GM23338 (cell line): ENCODE results near the gene BCOR. TPM values are rescaled to one million over a fixed set of nuclear protein-coding genes. Genes with fewer than 3 reads are reported as not detected.

Experiments
- ATAC-seq: fragments of 200-7000 bp; cut with Tn5 transposase; 3 replicates; pipeline ENCODE4 v1.9.1; 2020
- DNase-seq: peaks from one replicate; pipeline ENCODE4 v3.0.0-alpha.2; 2015; ENCODE audit warnings: low spot score
- H2AFZ ChIP-seq: fragments of 200-600 bp; sonication (generic); 2 replicates; pipeline ENCODE4 v1.8.0; 2016; ENCODE audit warnings: antibody characterized with exemption, mild to moderate bottlenecking, moderate library complexity
- H3F3A ChIP-seq: fragments of 200-600 bp; sonication (generic); replicated peaks from 2 replicates; pipeline ENCODE4 v1.8.0; 2017; ENCODE audit warnings: antibody characterized with exemption, mixed run types, low read depth
- H3K27ac ChIP-seq: fragments of 200-600 bp; sonication (generic); 2 replicates; pipeline ENCODE4 v1.6.1; 2016; ENCODE audit warnings: low read depth
- H3K27me3 ChIP-seq: fragments of 200-600 bp; sonication (generic); 2 replicates; pipeline ENCODE4 v1.8.0; 2016; ENCODE audit warnings: mild to moderate bottlenecking, mixed run types, moderate library complexity; ENCODE audit not compliant: insufficient read depth
- H3K36me3 ChIP-seq: fragments of 200-600 bp; sonication (generic); 2 replicates; pipeline ENCODE4 v1.8.0; 2016; ENCODE audit warnings: mild to moderate bottlenecking; ENCODE audit not compliant: insufficient read depth
- H3K4me1 ChIP-seq: fragments of 200-600 bp; sonication (generic); 2 replicates; pipeline ENCODE4 v1.8.0; 2016; ENCODE audit warnings: mild to moderate bottlenecking, moderate library complexity; ENCODE audit not compliant: insufficient read depth
- H3K4me2 ChIP-seq: fragments of 200-600 bp; sonication (generic); 2 replicates; pipeline ENCODE4 v1.7.1; 2017; ENCODE audit warnings: mixed run types
- H3K4me3 ChIP-seq: fragments of 200-600 bp; sonication (generic); 2 replicates; pipeline ENCODE4 v1.6.1; 2016; ENCODE audit warnings: mixed run types
- H3K79me2 ChIP-seq: fragments of 200-600 bp; sonication (generic); replicated peaks from 2 replicates; pipeline ENCODE4 v1.8.0; 2017; ENCODE audit warnings: mild to moderate bottlenecking; ENCODE audit not compliant: insufficient read depth
- H3K9me2 ChIP-seq: fragments of 200-600 bp; sonication (generic); 2 replicates; pipeline ENCODE4 v1.8.0; 2017; ENCODE audit not compliant: insufficient read depth
- H4K20me1 ChIP-seq: fragments of 200-600 bp; sonication (generic); replicated peaks from 2 replicates; pipeline ENCODE4 v1.8.0; 2017; ENCODE audit warnings: mild to moderate bottlenecking; ENCODE audit not compliant: insufficient read depth
- H3K27ac Mint-ChIP-seq: 2 replicates; pipeline ENCODE4 v1.8.0; 2020; ENCODE audit warnings: inconsistent platforms, mild to moderate bottlenecking, moderate library complexity, mixed read lengths
- H3K27me3 Mint-ChIP-seq: 3 replicates; pipeline ENCODE4 v1.8.0; 2022; ENCODE audit warnings: low read depth, mild to moderate bottlenecking, moderate library complexity, mixed read lengths, inconsistent platforms; ENCODE audit not compliant: insufficient read depth, poor library complexity
- H3K36me3 Mint-ChIP-seq: 3 replicates; pipeline ENCODE4 v1.8.0; 2021; ENCODE audit warnings: low read depth, mild to moderate bottlenecking, inconsistent platforms, moderate library complexity, mixed read lengths
- H3K4me1 Mint-ChIP-seq: 3 replicates; pipeline ENCODE4 v1.8.0; 2020; ENCODE audit warnings: mild to moderate bottlenecking, inconsistent platforms, mixed read lengths
- H3K4me3 Mint-ChIP-seq: 3 replicates; pipeline ENCODE4 v1.8.0; 2021; ENCODE audit warnings: moderate library complexity, mild to moderate bottlenecking, inconsistent platforms, mixed read lengths
- H3K9me3 Mint-ChIP-seq: 3 replicates; pipeline ENCODE4 v1.8.0; 2020; ENCODE audit warnings: moderate library complexity, mild to moderate bottlenecking, inconsistent platforms, mixed read lengths
- CREB1 ChIP-seq: fragments of 250-450 bp; sonication (Bioruptor Pico); IDR thresholded peaks from 2 replicates; pipeline ENCODE4 v1.5.0; 2020; ENCODE audit warnings: low read depth, mild to moderate bottlenecking, moderate library complexity
- CTCF ChIP-seq, 2 experiments: fragments of 200-600 bp in 1 of 2; sonication (generic) in 1 of 2; conservative IDR thresholded peaks; 2 replicates each; pipeline versions ENCODE4 v1.5.1 to v1.6.1; 2016 to 2017; ENCODE audit warnings: antibody characterized with exemption in 2 of 2, low read depth in 2 of 2, mild to moderate bottlenecking in 2 of 2, moderate library complexity in 1 of 2
- ETS1 ChIP-seq: IDR thresholded peaks from 2 replicates; pipeline ENCODE4 v1.6.1; 2016; ENCODE audit warnings: antibody characterized with exemption
- EZH2 ChIP-seq: fragments of 200-600 bp; sonication (generic); IDR thresholded peaks from one replicate; pipeline ENCODE4 v1.8.0; 2017; ENCODE audit warnings: antibody characterized with exemption, mild to moderate bottlenecking, low read depth; ENCODE audit not compliant: unreplicated experiment
- EZH2phosphoT487 ChIP-seq: fragments of 200-600 bp; sonication (generic); IDR thresholded peaks from one replicate; pipeline ENCODE4 v1.8.1; 2018; ENCODE audit warnings: antibody characterized with exemption; ENCODE audit not compliant: unreplicated experiment
- JUNB ChIP-seq: IDR thresholded peaks from one replicate; pipeline ENCODE4 v1.6.1; 2016; ENCODE audit warnings: antibody characterized with exemption; ENCODE audit not compliant: unreplicated experiment
- NANOG ChIP-seq: IDR thresholded peaks from 2 replicates; pipeline ENCODE4 v1.6.1; 2016; ENCODE audit warnings: antibody characterized with exemption, borderline replicate concordance
- POLR2AphosphoS5 ChIP-seq: IDR thresholded peaks from 2 replicates; pipeline ENCODE4 v1.6.1; 2016; ENCODE audit warnings: antibody characterized with exemption, low read depth
- REST ChIP-seq: IDR thresholded peaks from one replicate; pipeline ENCODE4 v1.6.1; 2018; ENCODE audit warnings: antibody characterized with exemption; ENCODE audit not compliant: unreplicated experiment
- STAT1 ChIP-seq: IDR thresholded peaks from one replicate; pipeline ENCODE4 v1.6.1; 2016; ENCODE audit warnings: antibody characterized with exemption; ENCODE audit not compliant: unreplicated experiment
- ZNF114 ChIP-seq: fragments of 250-450 bp; sonication (Bioruptor Pico); IDR thresholded peaks from 2 replicates; pipeline ENCODE4 v1.5.0; 2020; ENCODE audit warnings: mild to moderate bottlenecking, moderate library complexity
- ZNF331 ChIP-seq: fragments of 250-450 bp; sonication (Bioruptor Pico); IDR thresholded peaks from 2 replicates; pipeline ENCODE4 v1.5.0; 2020; ENCODE audit warnings: low read depth, mild to moderate bottlenecking, moderate library complexity
- ZNF462 ChIP-seq: fragments of 250-450 bp; sonication (Bioruptor Pico); IDR thresholded peaks from 2 replicates; pipeline ENCODE4 v1.5.0; 2020; ENCODE audit warnings: mild to moderate bottlenecking, moderate library complexity
- polyA plus RNA-seq: library from polyadenylated mRNA; unstranded; fragments of >200 nt; fragmentation: Nextera tagmentation; extraction: Ambion mirVana; gene quantifications from 2 replicates; pipeline ENCODE4 v1.2.1, GENCODE V29; 2016
- total RNA-seq: library from RNA; depleted of rRNA; stranded (reverse); fragments of >200 nt; shearing (Covaris generic); gene quantifications from 2 replicates; pipeline ENCODE4 v1.2.3, GENCODE V29; 2014

BCOR gene
- total and polyA plus RNA-seq, 2 experiments from 2014 or later = 25.5 to 60.8 TPM

GRCh38 chrX:40065296-40066046, 32.3 kb downstream of the BCOR start:
- Histone ChIP-seq H3F3A (no peaks in the 10 kb centered on the region), H3K27me3 (no peaks in the 10 kb centered on the region), H4K20me1 (no peaks in the 10 kb centered on the region; the same call in 1 of the 2 replicates), H3K4me1 (peaks cover 12% of the 10 kb centered on the region; the same call in 1 of the 2 replicates), H3K79me2 (peaks cover 9% of the 10 kb centered on the region), H3K4me3 (no peak overlapping the region), H3K4me2 (0 out of 2 replicates have a peak overlapping the region, but pooled peaks have one; percentile 43), H2AFZ (no peak overlapping the region), H3K9me2 (no peaks in the 10 kb centered on the region), H3K27ac (no peak overlapping the region), H3K36me3 (no peaks in the 10 kb centered on the region)
- H3K4me1 Mint-ChIP-seq = peaks cover 55% of the 10 kb centered on the region
- no peak overlapping the region; the same call in 2 of the 3 replicates for H3K4me3 Mint-ChIP-seq
- H3K27me3 Mint-ChIP-seq = peaks cover 2% of the 10 kb centered on the region
- H3K9me3 Mint-ChIP-seq = no peaks in the 10 kb centered on the region
- no peak for ATAC-seq
- no peak for TF ChIP-seq ZNF462 (CRISPR knock-in tag)
- no peak for TF ChIP-seq ETS1
- no peak for TF ChIP-seq STAT1
- TF ChIP-seq ZNF331 (CRISPR knock-in tag) = no peak
- no peak for TF ChIP-seq EZH2phosphoT487
- TF ChIP-seq ZNF114 (CRISPR knock-in tag) = no peak
- TF ChIP-seq CREB1 (CRISPR knock-in tag) = no peak
- TF ChIP-seq EZH2 = no peak
- no peak for TF ChIP-seq JUNB
- no peak for TF ChIP-seq REST
- no peak for TF ChIP-seq NANOG
- TF ChIP-seq POLR2AphosphoS5 = no peak
- no peak for TF ChIP-seq CTCF (conservative IDR thresholded peaks at IDR 0.05; ENCODE audit: low read depth in 2 of 2)
- peaks cover 98% of the 10 kb centered on the region for H3K36me3 Mint-ChIP-seq
- no peak for DNase-seq
- peak overlapping the region; percentile 62; the same call in 1 of the 2 replicates for H3K27ac Mint-ChIP-seq
